ENCODE results near the gene TLE2. TPM values are rescaled to one million over a fixed set of nuclear protein-coding genes. Genes with fewer than 3 reads are reported as not detected.
A peak's percentile ranks its signal among the peaks of the same experiment; 100 is the strongest.

Gene TLE2
- total RNA-seq, 1 experiment from 2014 or later = 35.6 TPM

DNA sequence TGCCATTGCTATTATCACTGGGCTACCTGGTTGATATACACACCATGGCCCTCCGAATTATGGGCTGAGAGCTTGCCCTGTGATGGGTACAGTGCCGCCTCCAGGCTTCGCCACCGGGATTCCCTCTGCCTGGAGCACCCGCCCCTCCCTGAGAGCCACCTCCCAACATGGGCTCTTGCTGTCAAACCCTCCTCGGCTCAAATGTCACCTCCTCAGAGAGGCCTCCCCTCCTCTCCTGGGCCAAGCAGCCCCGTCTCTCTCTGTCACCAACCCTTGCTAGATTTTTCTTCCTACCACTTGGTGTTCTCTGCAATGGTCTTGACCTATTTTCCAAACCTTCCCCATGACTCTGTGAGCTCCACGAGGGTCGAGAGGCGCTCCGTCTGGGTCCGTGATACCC, 12.2 kb upstream of the TLE2 start:
- H3K9me3 ChIP-seq (ENCODE audit: control insufficient read depth in 1 of 2, insufficient read depth in 1 of 2, low read depth in 1 of 2, low read length in 2 of 2) = no peaks in the 10 kb centered on the region
- H3K27me3 ChIP-seq (ENCODE audit: insufficient read depth, low read length) = no peaks in the 10 kb centered on the region
- ChIA-PET CTCF (no interaction called here), POLR2A (no interaction called here), RAD21 (ENCODE audit: low non-redundant PET in 1 of 2, low total read pairs in 2 of 2, uncharacterized antibody in 2 of 2, unreplicated experiment in 2 of 2) (no interaction called here)
- no peak for ATAC-seq
- H3K9me2 ChIP-seq (ENCODE audit: insufficient read depth) = no peaks in the 10 kb centered on the region
- no peaks in the 10 kb centered on the region for H3K36me3 ChIP-seq (ENCODE audit: control insufficient read depth in 1 of 2, insufficient read depth in 2 of 2, low read length in 2 of 2)
- intact Hi-C loops (cut with micrococcal nuclease) = no loop called here
- H2AFZ ChIP-seq (ENCODE audit: low read depth, low read length, poor library complexity, severe bottlenecking) = no peak overlapping the region
- no peaks in the 10 kb centered on the region for H4K20me1 ChIP-seq (ENCODE audit: insufficient read depth)
- H3K79me2 ChIP-seq (ENCODE audit: insufficient read depth, low read length) = no peaks in the 10 kb centered on the region
- H3K27ac ChIP-seq (ENCODE audit: low read depth, low read length) = no peak overlapping the region
- H3K9ac ChIP-seq (ENCODE audit: low read length) = no peak overlapping the region
- H3K4me2 ChIP-seq (ENCODE audit: low read length) = no peak overlapping the region
- no peak for TF ChIP-seq CEBPB (IDR thresholded peaks at IDR 0.05; ENCODE audit: low read depth)
- peaks cover 24 to 35% of the 10 kb centered on the region in 2 experiments for H3K4me1 ChIP-seq (ENCODE audit: control insufficient read depth in 1 of 2, insufficient read depth in 2 of 2, low read length in 2 of 2)
- BruUV-seq (replicated peaks) = no TSS peak
- no peak for DNase-seq (ENCODE audit: low read depth, low spot score)
- H3K4me3 ChIP-seq (replicated peaks in 1 of 2; ENCODE audit: low read depth in 1 of 2, low read length in 2 of 2) = no peak overlapping the region

DNA sequence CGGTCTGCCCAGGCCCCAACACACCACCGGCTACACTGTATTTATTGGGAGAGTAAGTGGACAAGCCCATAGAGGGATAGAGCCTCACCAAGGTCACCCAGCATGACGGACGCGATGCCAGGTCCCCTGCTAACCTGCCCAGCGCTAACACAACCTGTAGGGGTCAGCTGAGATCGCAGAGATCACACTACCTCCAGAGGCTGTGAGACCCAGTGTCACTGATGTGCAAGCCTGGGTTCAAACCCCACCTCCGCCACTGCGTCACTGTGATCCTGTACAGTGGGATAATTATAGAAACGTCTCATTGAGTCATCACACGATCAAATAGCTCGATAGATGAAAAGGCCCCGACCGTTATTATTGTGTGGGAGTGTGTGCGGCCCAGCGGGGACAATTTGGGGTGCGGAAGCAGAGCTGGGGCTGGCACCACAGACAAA, 10.6 kb upstream of the TLE2 start:
- peak overlapping the region; percentile 15; the same call in 1 of the 2 replicates for H3K9ac ChIP-seq (ENCODE audit: low read length)
- no peak for TF ChIP-seq SIN3A (IDR thresholded peaks at IDR 0.05; ENCODE audit: low read depth)
- no peak for TF ChIP-seq CBX3 (IDR thresholded peaks at IDR 0.05; ENCODE audit: low read depth)
- no peak for TF ChIP-seq FOSL1 (IDR thresholded peaks at IDR 0.05; ENCODE audit: low read depth)
- TF ChIP-seq, protein P1, sequence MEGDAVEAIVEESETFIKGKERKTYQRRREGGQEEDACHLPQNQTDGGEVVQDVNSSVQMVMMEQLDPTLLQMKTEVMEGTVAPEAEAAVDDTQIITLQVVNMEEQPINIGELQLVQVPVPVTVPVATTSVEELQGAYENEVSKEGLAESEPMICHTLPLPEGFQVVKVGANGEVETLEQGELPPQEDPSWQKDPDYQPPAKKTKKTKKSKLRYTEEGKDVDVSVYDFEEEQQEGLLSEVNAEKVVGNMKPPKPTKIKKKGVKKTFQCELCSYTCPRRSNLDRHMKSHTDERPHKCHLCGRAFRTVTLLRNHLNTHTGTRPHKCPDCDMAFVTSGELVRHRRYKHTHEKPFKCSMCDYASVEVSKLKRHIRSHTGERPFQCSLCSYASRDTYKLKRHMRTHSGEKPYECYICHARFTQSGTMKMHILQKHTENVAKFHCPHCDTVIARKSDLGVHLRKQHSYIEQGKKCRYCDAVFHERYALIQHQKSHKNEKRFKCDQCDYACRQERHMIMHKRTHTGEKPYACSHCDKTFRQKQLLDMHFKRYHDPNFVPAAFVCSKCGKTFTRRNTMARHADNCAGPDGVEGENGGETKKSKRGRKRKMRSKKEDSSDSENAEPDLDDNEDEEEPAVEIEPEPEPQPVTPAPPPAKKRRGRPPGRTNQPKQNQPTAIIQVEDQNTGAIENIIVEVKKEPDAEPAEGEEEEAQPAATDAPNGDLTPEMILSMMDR (IDR thresholded peaks at IDR 0.05 in 2 of 3, conservative IDR thresholded peaks at IDR 0.05 in 1 of 3; ENCODE audit: borderline replicate concordance in 1 of 3, insufficient read depth in 1 of 3, low read depth in 2 of 3, low read length in 2 of 3) = peak; percentile 43 to 52 (median 48); a peak in 5 of 6 replicates
- peak; percentile 75 for TF ChIP-seq RAD21 (IDR thresholded peaks at IDR 0.05; ENCODE audit: low read depth)
- TF ChIP-seq ZNF274 (IDR thresholded peaks at IDR 0.05; ENCODE audit: low read depth, low read length) = no peak
- peak; percentile 88 for TF ChIP-seq TCF7L2 (IDR thresholded peaks at IDR 0.05; ENCODE audit: borderline replicate concordance, extremely low read depth, insufficient read depth, insufficient read length)
- H3K27ac ChIP-seq (ENCODE audit: low read depth, low read length) = peak overlapping the region; percentile 24; the same call in 1 of the 2 replicates
- ATAC-seq = peak; percentile 29
- BruUV-seq (replicated peaks) = no TSS peak
- DNase-seq (ENCODE audit: low read depth, low spot score) = peak; percentile 59
- peaks cover 29 to 49% of the 10 kb centered on the region in 2 experiments for H3K4me1 ChIP-seq (ENCODE audit: control insufficient read depth in 1 of 2, insufficient read depth in 2 of 2, low read length in 2 of 2)
- ChIA-PET CTCF (interaction anchor here (1.0 to 1.2 kb wide), 2 partner anchors 64 to 69 kb away, joined by 3 to 4 read pairs; no protein-coding TSS in a partner anchor), RAD21 (ENCODE audit: low non-redundant PET in 1 of 2, low total read pairs in 2 of 2, uncharacterized antibody in 2 of 2, unreplicated experiment in 2 of 2) (interaction anchor here (0.6 to 1.3 kb wide), 4 partner anchors 64 to 425 kb away, joined by 4 to 7 read pairs (median 4); no protein-coding TSS in a partner anchor), POLR2A (interaction anchor here (0.6 to 1.2 kb wide), 2 partner anchors 14 to 238 kb away, joined by 4 to 5 read pairs; no protein-coding TSS in a partner anchor)
- no peaks in the 10 kb centered on the region for H4K20me1 ChIP-seq (ENCODE audit: insufficient read depth)
- no peaks in the 10 kb centered on the region for H3K36me3 ChIP-seq (ENCODE audit: control insufficient read depth in 1 of 2, insufficient read depth in 2 of 2, low read length in 2 of 2)
- no peaks in the 10 kb centered on the region for H3K9me3 ChIP-seq (ENCODE audit: control insufficient read depth in 1 of 2, insufficient read depth in 1 of 2, low read depth in 1 of 2, low read length in 2 of 2)
- peak overlapping the region; percentile 77 for H2AFZ ChIP-seq (ENCODE audit: low read depth, low read length, poor library complexity, severe bottlenecking)
- no peaks in the 10 kb centered on the region for H3K27me3 ChIP-seq (ENCODE audit: insufficient read depth, low read length)
- H3K79me2 ChIP-seq (ENCODE audit: insufficient read depth, low read length) = no peaks in the 10 kb centered on the region
- intact Hi-C loops (cut with micrococcal nuclease) = no loop called here
- H3K9me2 ChIP-seq (ENCODE audit: insufficient read depth) = no peaks in the 10 kb centered on the region
- no peak overlapping the region; a peak in 1 of 4 replicates for H3K4me3 ChIP-seq (replicated peaks in 1 of 2; ENCODE audit: low read depth in 1 of 2, low read length in 2 of 2)
- peak overlapping the region; percentile 42 for H3K4me2 ChIP-seq (ENCODE audit: low read length)

All from HCT116 (cell line).